NCI-H2196 treated with DMSO at 0.1 percent for 48 hours (cell line): ENCODE data around the gene PRKCE.

Experiments used
- DNase-seq: peaks from one replicate; lab custom pipeline; 2025; ENCODE audit not compliant: unreplicated experiment; lab: John Stamatoyannopoulos, UW

PRKCE gene

DNA sequence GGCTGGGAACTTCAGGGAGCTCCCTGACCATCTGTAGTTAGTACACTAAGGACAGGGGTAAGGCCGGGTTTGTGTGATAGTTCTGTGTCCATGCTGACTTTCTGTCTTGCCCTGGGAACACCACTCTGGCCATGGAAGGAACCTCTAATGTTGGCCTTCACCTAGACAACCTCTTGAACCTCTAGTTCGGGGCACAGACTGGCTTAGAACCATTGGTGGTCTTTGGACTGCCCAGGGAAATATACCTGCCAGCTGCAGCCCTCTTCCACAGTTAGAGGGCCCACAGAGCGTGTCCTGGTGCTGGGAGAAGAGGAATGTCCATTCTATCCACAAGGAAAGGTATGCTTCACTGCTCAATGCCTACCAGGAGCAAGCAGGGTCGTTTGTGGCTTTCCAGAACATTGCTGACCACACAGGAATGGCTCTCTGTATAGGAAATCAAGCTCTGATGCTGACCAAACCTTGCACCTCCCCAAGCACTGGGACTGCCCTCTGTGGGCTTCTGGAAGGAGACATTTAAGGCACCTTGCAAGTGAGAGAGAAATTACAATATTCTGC lies 326.9 kb downstream of the PRKCE start:
- no peak for DNase-seq

DNA sequence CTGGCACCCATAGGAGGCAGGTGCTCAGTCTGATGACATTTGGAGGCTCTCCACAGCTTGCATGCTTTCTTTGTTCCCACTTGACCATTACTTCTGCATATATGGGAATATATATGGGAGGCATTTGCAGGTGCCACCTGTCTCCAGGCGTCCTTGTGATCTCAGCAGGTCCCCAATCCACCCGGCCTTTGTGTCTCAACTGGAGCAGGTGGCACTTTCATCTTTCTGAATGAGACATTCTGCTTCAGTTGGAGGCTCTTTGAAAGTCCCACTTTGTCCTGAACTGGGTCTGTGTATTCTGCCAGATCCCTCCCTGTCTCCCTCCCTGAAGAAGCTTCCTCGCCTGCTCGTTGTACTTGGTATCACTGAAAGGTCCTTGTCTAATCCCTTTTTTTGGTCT lies 327.6 kb downstream of the PRKCE start:
- no peak for DNase-seq

DNA sequence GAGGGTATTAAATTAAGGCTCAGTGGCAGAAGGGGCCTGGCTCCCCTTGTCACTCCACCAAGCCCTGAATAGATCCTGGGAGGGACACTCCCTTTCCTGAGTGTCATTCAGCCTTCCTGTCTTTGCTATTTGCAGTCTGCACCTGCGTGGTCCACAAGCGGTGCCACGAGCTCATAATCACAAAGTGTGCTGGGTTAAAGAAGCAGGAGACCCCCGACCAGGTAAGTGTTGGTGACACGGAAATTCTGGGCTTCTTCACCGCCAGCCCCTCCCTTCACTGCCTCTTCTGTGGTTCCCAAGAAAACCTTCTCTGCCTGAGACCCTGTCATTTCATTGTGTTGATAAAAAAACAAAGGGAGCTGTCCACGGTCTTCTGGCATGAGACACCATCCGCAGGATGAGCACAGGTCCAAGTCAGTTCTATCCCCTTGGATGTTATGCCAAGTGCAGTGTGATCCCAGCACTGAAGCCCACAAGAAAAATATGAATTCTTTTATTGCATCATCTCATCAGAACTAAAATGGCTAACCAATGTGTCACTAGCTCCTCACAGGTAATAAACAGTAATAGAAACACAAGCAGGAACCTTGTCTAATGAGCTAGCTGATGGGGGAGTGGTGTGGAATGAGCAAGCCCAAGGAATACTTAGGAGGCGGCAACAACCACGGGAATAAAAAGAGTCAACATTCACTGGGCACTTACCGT lies 328.8 kb downstream of the PRKCE start:
- no peak for DNase-seq

DNA sequence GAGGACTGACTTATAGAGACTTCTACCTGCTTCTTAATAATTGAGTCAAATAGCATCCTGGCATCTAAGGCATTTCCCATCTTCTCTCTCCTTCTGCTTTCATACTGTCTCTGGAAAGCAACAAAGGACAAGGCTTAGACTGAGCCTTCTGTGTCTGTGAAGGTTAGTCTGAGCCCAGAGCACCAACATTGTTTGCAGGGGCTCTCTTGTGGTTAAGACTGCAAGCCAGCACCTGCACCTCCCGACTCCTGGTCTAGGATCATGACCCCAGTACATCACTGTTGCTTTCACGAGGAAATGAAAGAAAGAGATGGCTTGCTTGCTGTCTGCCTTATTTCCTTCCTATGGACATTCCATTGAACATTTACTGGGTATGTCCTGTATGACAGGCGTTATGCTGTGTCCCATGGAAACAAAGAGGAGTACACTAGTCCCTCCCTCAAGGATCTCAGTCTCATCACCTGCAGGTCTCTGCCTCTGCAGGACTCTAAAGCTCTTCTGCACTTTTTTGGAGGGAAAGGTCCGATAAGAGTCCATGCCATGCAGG lies 330.0 kb downstream of the PRKCE start:
- no peak for DNase-seq

DNA sequence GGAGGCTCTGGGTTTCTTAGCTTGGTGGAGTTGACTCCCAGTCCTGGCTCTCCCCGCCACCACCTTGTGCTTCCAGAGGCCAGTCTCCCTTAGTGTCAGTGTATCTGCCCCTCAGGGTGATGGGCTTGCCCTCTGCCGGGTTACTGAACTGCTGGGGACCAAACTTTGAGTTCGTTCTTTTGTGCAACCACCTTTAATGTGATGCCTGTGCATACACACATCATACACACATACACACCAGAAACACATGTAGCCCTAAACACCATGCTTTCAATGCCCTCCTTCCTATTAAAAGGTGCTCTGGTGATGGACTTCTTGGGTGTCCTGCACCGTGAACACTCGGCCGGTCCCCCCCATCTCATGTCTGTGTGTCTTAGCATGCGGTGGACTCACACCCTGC lies 330.6 kb downstream of the PRKCE start:
- DNase-seq: no peak

DNA sequence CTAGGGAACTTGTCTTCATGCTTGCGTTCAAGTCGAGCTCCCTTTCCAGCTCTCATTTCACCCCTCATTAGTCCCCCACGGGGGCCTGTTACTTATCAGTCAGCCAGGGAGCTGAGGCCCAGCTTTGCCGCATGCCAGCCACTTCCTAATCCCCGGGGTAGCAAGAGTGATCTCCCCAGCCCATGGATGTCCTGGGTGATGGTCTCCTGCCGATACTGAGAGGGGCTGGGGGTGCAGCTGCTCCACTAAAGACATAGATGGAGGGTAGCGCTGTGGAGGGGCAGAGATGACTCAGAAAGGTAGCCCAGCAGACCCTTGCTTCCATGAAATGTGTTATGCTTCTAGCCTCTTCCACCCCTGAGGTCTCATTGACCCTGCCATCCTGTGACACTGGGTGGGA lies 331.7 kb downstream of the PRKCE start:
- no peak for DNase-seq

DNA sequence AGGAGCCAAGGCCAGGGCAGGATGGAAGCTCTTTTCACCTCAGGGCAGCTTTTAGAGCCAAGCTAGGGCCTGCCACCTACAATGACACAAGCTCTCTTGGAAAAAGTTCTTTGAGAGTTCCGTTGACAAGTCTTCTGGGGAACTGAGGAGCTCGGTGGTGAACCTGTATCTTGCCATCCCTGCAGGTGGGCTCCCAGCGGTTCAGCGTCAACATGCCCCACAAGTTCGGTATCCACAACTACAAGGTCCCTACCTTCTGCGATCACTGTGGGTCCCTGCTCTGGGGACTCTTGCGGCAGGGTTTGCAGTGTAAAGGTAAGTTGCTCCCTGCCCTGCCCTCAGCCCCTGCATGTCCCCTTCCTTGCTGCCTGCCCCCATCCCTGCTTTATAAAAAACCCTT lies 332.9 kb downstream of the PRKCE start:
- DNase-seq: no peak

DNA sequence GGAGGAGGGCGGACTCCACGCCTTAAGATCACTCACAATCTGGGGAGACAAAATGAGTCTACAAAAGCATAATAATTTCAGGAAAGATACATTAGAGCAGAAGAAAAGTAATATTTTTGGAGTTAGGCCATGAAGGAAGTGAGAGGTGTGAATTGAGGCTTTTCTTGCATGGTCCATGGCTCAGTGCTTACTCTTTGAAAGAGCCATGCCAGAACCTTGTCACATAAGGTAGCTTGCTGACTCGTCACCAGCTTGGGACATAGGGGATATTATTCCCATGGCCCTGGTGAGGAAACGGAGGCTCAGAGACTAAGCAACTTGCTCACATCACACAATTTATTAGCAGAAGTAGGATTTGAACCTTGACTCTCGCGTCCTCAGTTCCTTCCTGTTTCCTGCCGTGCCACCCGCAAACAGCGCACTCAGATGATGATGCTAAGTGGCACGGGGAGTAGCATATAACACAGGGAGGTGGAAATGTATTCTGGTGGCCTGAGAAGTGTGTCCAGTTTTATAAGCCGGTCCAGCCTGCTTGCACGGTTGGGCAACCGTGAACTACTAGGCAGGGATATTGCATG lies 333.5 kb downstream of the PRKCE start:
- DNase-seq: no peak

DNA sequence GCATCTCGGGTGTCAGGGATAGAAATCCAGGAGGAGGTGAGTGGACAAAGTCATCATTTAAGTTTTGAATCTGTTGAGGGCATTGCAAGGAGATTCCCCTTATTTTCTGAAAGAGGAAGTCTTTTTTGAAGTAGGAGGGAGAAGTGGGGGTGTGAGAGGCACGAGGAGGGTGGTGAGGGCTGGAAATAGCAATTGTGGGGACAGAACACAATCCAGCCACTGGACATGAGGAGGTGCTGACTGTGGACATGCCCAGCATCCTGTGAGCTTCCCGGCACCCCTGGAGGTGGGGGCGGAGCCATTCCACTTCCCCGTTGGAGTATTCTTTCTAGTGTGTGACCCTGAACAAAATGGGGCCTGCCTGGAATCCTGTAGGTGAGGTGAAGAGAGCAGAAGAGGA lies 335.0 kb downstream of the PRKCE start:
- DNase-seq: no peak

DNA sequence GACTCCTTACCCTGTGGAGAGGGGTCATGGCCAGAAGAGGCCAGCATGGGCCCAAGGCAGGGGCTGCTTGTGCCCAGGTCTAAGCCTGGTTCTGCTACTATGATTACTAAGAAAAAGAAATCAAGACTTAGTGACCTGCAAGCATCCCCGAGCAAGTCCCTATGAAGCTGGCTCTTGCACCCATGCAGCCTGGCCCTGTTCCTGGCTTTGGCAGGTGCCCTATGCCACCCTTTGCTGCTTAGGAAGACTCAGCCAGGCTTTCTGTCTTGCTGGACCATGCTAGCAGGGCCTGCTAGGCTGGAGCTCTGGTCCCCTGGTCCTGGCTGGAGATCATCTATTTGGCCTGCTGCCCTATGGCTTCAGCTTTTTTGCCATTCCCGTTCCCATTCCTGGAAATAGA lies 336.4 kb downstream of the PRKCE start:
- DNase-seq: no peak

DNA sequence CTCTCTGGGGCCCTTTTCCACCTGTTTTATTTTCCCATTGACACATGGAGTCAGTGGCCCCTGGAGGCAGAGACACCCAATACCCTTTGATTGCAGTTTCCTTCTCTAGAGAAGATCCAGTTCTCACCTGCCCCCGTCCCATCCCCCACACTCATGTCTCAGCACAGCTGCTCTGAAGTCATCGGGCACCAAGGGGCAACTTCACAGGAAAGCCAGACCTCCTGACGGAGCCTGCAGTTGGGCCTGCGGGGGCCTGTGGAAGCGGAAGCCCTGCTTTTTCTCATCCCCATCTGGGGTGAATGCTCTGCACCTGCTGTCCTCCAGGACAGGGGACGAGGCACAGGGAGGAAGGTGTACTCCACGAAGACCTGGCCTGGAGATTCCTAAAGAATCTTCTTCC lies 337.4 kb downstream of the PRKCE start:
- DNase-seq: no peak

DNA sequence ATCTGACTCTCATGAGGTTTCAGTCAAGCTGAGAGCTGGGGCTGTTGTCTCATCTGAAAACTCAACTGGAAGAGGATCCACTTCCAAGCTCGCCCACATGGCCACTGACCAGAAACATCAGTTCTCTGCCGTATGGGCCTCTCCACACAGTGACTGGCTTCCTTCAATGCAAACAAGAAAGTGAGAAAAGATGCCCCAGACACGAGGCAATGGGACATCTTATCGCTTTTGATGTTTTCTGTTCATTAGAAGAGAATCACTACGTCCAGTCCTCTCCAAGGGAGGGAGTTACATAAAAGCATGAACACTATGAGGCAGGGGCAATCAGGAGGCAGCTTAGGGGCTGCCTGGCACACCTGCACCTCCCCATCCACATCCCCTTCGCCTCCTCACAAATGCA lies 338.7 kb downstream of the PRKCE start:
- no peak for DNase-seq

DNA sequence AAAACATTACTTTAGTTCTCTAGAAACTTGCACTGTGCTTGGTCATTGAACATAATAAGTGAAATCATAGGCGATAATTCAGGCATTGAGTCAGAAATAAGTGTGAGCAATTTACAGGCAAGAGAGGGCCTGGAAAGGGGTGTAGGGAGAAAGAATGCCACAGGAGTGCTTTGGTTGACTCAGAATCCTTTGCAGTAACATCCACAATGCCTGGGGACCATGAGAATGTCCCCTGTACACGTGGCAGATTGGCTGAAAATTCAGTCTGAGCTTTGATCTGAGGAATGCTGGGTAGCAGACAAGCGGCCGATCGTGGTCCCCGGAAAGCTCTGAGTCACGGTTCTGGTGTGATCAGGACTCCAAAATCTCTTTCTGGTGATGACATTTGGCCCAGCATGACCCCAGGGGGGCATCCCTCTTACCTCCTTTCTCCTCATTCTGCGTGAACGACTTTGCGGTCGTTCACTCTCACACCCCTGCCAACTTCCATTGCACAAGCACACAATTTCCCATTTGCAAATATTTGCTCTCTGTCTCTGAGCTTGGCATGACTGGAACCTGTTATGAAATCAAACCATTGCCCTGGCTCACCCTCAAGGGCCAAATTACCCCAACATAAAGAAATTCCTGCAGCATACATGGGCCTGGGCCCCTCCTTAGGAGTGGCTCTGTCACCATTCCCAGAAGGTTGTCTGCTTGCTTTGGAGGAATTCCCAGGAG lies 340.7 kb downstream of the PRKCE start:
- peak; percentile 35 for DNase-seq

DNA sequence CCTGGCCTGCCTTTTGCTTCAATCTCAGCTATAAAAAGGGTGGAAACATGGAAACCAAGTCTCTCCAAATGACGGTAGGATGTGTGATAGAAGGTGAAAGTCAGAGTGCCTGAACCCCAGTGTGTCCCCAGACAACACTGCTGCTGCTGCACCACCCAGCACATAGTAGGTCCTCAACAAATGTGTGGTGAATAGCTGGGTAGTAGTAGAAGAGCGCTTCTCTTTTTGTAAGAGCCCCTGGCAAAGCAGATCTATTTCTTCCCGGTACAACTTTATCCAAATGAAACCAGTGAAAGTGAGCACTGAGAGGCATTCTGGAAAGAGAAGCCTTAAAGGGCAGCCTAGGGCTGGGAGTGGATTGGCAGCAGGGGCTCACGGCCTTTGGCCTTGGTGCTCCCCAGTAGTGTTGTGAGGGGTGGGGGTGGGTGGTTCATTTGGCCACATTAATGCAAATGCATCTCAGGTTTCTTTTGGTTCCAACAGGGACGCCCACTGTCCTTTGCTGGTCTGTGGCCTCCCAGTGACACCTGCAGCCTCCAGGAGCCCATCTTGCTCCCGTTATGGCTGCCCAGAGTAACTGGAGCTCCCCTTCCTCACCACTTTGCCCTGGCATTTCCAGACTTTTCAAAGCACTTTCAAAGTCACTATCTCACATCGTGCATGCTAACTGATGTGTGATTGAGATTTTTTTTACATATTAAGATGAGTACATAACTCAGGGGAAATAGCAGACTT lies 341.4 kb downstream of the PRKCE start:
- no peak for DNase-seq

DNA sequence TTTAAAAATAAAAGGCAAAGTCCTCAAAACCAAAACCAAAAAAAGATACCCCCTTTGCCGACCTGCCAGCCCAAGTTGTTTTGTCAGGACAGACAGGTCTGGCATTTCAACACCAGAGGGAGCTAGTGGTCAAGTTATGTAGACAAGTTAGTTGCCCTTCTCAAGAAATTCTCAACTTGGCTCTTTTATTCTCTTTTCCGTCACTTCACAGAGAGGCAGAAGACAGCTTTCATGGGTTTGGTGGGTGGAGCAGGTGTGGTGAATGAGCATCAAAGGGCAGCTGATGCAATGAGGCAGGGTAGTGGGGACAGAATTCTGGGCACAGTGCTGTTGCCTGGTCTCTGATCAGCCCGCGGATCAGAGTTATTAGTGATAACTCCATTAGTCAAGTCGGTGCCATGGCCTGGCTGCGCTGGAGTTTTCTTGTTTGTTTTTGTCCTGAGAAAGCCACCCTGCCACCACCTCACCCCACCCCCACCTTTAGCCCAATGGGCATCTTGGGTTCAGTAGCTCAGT lies 342.1 kb downstream of the PRKCE start:
- DNase-seq: peak; percentile 46

DNA sequence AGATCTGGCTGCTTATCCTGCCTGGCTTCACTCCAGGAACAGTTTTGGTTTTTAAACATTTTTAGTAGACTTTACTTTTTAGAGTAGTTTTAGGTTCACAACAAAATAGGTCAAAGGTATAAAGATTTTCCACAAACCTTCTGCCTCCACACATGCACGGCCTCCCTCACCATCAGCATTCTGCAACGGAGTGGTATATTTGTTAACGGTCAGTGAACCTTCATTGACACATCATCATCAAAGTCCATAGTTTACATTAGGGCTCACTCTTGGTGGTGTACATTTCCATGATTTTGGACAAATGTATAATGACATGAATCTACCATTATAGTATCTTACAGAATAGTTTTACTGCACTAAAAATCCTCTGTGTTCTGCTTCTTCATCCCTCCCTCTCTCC lies 342.6 kb downstream of the PRKCE start:
- DNase-seq: no peak

DNA sequence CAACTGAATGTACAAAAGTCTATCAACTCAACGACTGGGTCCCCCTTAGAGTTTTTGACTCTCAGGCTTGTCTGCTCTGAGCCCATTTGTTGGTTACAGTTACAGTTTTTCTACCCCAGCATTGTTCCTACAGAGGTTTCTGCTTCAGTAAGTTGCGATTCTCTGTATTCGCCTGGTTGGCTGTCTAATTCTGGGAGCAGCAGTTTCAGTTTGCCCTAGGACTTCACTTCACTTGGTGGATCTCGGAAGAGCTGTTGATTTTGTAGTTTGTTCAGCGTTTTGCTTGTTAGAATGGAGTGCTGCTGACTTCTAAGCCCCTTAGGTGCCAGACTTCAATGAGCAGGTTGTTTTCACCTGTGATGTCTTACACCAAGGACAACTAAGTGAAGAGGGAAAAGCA lies 349.2 kb downstream of the PRKCE start:
- no peak for DNase-seq

DNA sequence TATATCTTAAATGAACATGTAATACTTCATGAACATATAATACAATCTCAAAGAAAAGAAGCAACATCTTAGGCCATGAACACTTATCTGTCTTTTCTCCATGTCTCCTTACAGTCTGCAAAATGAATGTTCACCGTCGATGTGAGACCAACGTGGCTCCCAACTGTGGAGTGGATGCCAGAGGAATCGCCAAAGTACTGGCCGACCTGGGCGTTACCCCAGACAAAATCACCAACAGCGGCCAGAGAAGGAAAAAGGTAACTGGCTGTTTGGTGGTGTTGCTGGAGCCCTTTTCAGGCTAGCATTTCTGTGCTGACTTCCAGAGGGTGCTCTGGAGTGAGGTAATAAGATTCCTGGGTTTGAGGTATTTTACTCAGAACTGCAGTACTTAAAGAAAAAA lies 349.8 kb downstream of the PRKCE start:
- DNase-seq: no peak

DNA sequence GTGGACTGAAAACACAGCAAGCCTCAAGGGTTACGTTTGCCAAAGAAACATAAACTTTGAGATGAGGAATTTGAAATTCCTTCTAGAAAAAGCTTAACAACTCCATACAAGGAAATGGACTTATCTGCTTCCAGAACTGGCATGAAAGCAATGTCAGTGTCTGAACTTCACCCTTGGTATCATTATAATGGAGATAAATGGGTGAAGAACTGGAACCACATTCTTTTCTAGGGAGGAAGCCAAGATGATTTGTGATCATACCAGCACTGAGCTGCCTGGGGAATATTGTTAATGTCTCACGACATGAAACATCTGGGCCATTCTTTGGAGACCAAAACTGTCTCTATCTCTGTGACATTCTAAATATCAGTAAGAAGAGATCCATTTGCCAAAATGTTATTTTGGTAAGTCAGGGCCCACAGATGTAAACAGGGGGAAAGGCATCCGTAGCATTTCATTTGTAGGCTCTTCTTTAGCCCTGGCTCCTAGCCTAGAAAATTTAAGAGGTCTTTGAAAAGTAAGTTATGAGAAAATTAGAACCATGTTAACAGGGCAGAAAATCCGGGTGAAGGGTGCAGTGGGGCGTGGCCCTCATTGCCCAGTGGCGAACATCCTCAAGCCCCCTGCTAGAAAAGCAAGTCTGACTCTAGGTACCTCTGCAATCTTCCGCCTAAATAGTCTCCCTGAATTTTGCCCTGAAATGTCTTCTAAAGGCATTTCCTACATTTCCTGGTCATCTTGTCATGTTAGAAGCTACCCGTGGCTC lies 350.4 kb downstream of the PRKCE start:
- DNase-seq: no peak

DNA sequence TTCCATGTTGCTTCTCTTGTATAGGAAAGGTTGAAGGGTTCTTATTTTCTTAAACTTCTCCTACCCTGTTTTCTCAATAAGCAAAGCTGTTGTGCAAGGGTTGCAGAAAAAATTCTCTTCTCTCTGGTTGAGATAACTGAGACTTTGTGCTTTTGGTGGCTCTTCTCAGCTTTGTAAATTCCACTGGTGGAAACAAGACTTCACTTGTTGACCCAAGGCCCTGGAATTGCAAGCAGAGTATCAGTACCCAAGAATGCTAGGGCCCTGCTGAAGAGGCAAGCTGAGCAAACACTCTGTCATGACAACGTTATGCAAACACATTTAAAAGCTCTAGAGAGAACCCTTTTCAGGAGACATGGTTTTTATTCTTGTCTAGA lies 351.0 kb downstream of the PRKCE start:
- DNase-seq: peak; percentile 14
